Neuronal stem cell (in vitro differentiated cells): Measurements from ENCODE around the gene CDC42EP1.

Source experiments
- DNase-seq: peaks from one replicate; pipeline ENCODE4 v3.0.0-alpha.2; 2013; ENCODE audit warnings: low spot score
- H2AFZ ChIP-seq: one replicate; pipeline ENCODE4 v1.6.1; 2013; ENCODE audit warnings: mild to moderate bottlenecking, low read length, inconsistent platforms
- H2AK5ac ChIP-seq: 2 replicates; pipeline ENCODE4 v1.6.1; 2013; ENCODE audit warnings: low read depth, mild to moderate bottlenecking, inconsistent platforms, low read length, moderate library complexity, mixed read lengths
- H2BK120ac ChIP-seq: 2 replicates; pipeline ENCODE4 v1.6.1; 2013; ENCODE audit warnings: low read depth, mild to moderate bottlenecking, inconsistent platforms, low read length, moderate library complexity, mixed read lengths
- H2BK12ac ChIP-seq: one replicate; pipeline ENCODE4 v1.6.1; 2013; ENCODE audit warnings: low read length, inconsistent platforms
- H2BK15ac ChIP-seq: 2 replicates; pipeline ENCODE4 v1.6.1; 2013; ENCODE audit warnings: mild to moderate bottlenecking, low read length, inconsistent platforms, mixed read lengths
- H2BK5ac ChIP-seq: one replicate; pipeline ENCODE4 v1.6.1; 2013; ENCODE audit warnings: inconsistent platforms, mild to moderate bottlenecking, low read length, moderate library complexity
- H3K14ac ChIP-seq: one replicate; pipeline ENCODE4 v1.6.1; 2013; ENCODE audit warnings: low read length, inconsistent platforms
- H3K18ac ChIP-seq: 2 replicates; pipeline ENCODE4 v1.6.1; 2013; ENCODE audit warnings: low read length, inconsistent platforms
- H3K23ac ChIP-seq: 2 replicates; pipeline ENCODE4 v1.6.1; 2013; ENCODE audit warnings: low read depth, mild to moderate bottlenecking, mixed read lengths, low read length, inconsistent platforms; ENCODE audit not compliant: poor library complexity
- H3K27ac ChIP-seq: replicated peaks from 3 replicates; pipeline ENCODE4 v1.5.1; 2013; ENCODE audit warnings: low read length, inconsistent platforms
- H3K27me3 ChIP-seq, 3 experiments: 2 replicates each; pipeline ENCODE4 v1.6.1; 2013; ENCODE audit warnings: low read length in 3 of 3, mild to moderate bottlenecking in 2 of 3, inconsistent platforms in 1 of 3, low read depth in 1 of 3, mixed read lengths in 1 of 3, moderate library complexity in 1 of 3; ENCODE audit not compliant: control insufficient read depth in 3 of 3, insufficient read depth in 3 of 3
- H3K36me3 ChIP-seq, 2 donors: replicated peaks in 1 of 2; 2 replicates each; pipeline ENCODE4 v1.6.1; 2013; ENCODE audit warnings: low read length in 2 of 2; ENCODE audit not compliant: control insufficient read depth in 2 of 2, insufficient read depth in 2 of 2
- H3K4ac ChIP-seq: 2 replicates; pipeline ENCODE4 v1.6.1; 2013; ENCODE audit warnings: inconsistent platforms, mild to moderate bottlenecking, low read length, moderate library complexity
- H3K4me1 ChIP-seq, 2 donors: 1 replicate in 1 of 2; 2 replicates in 1 of 2; pipeline ENCODE4 v1.6.1; 2013; ENCODE audit warnings: low read length in 2 of 2, low read depth in 1 of 2; ENCODE audit not compliant: control insufficient read depth in 2 of 2, insufficient read depth in 1 of 2
- H3K4me2 ChIP-seq: one replicate; pipeline ENCODE4 v1.6.1; 2013; ENCODE audit warnings: mild to moderate bottlenecking, low read length, inconsistent platforms; ENCODE audit not compliant: insufficient read depth, poor library complexity, severe bottlenecking
- H3K4me3 ChIP-seq, 2 donors: 2 replicates each; pipeline ENCODE4 v1.5.1; 2013; ENCODE audit warnings: low read length in 2 of 2, mild to moderate bottlenecking in 2 of 2, inconsistent platforms in 1 of 2, moderate library complexity in 1 of 2
- H3K79me1 ChIP-seq: one replicate; pipeline ENCODE4 v1.6.1; 2013; ENCODE audit warnings: low read depth, mild to moderate bottlenecking, inconsistent platforms, low read length, moderate library complexity
- H3K9ac ChIP-seq: one replicate; pipeline ENCODE4 v1.6.1; 2013; ENCODE audit warnings: mild to moderate bottlenecking, low read depth, low read length, inconsistent platforms; ENCODE audit not compliant: poor library complexity
- H3K9me3 ChIP-seq, 2 donors: replicated peaks in 1 of 2; 2 replicates each; pipeline versions ENCODE3 to v1.6.1; 2013; ENCODE audit warnings: low read length in 2 of 2, mild to moderate bottlenecking in 2 of 2, inconsistent platforms in 1 of 2, low read depth in 1 of 2, mixed read lengths in 1 of 2, moderate library complexity in 1 of 2; ENCODE audit not compliant: control insufficient read depth in 2 of 2, insufficient read depth in 1 of 2
- H4K8ac ChIP-seq: one replicate; pipeline ENCODE4 v1.6.1; 2013; ENCODE audit warnings: low read depth, mild to moderate bottlenecking, inconsistent platforms, low read length, moderate library complexity
- H4K91ac ChIP-seq: one replicate; pipeline ENCODE4 v1.6.1; 2013; ENCODE audit warnings: low read length, low read depth, mild to moderate bottlenecking, inconsistent platforms; ENCODE audit not compliant: poor library complexity
- WGBS, 2 donors: extraction: QIAGEN DNeasy Blood & Tissue Kit; methylation state at CpG; one replicate each; pipeline ENCODE4 v1.1.7; 2013; ENCODE audit warnings: missing lambda C conversion rate in 2 of 2, mixed read lengths in 1 of 2; ENCODE audit not compliant: insufficient read length in 2 of 2, insufficient replicate concordance in 1 of 2; ENCODE audit errors: extremely low coverage in 2 of 2; 5-methylcytosine and 5-hydroxymethylcytosine counted together

CDC42EP1 gene

DNA sequence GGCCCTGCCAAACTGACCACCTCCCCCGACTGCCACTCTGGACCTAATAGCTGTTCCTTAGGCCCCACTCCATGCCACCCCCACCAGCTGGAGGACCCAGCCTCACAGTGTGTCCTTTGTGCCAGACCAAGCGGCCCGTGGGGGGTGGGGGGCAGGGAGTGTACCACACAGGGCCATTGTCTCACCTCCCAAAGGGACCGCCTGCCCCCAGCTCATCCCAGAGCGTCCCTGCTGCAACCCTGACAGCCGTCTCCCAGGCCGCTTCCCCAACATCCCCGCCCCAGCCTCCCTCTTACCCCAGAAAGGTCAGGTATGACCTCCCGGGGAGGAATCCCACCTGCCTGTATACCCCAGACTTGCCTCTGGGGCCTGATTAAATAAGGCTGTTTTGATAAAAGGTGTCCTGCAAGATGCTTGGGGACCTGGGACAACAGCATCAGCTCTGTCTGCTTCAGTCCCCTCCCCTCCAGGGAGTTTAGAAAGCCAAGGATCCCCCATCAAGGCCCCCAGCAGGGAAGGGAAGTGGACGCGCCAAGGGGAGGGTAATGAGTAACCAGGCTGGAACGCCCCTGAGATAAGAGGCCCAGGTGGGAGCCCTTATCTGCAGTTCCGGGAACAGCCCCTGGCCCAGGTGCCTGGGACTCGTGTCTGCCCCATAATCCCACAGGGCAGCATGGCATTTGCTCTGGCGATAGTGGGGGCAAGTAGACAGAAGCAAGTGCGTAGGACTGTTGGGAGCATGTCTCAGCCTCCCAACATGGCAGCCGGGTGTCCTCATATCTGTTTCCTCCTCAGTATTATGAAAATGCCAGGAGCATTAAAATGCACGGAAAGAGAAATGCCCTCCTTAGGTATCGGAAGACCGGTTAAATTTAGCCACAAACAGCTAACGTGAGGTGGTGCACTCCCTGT lies 9.0 kb downstream of the CDC42EP1 start:
- DNase-seq: no peak
- Histone ChIP-seq H3K9ac (no peak overlapping the region), H3K79me1 (peaks cover 2% of the 10 kb centered on the region), H3K4ac (no peak overlapping the region), H3K27ac (no peak overlapping the region), H3K14ac (no peak overlapping the region), H2BK5ac (no peak overlapping the region), H3K36me3 (peaks cover 5 to 46% of the 10 kb centered on the region in 2 donors), H4K91ac (no peak overlapping the region), H3K18ac (no peak overlapping the region), H2BK120ac (no peak overlapping the region), H3K4me2 (no peak overlapping the region), H3K4me1 (peaks cover 0 to 1% of the 10 kb centered on the region in 2 donors), H2BK12ac (no peak overlapping the region), H2AFZ (no peak overlapping the region), H2BK15ac (no peak overlapping the region), H2AK5ac (peak overlapping the region; percentile 83), H4K8ac (no peak overlapping the region), H3K23ac (peak overlapping the region; percentile 58), H3K9me3 (no peaks in the 10 kb centered on the region), H3K27me3 (no peaks in the 10 kb centered on the region), H3K4me3 (no peak overlapping the region)
- no CpG with 5 or more reads among the region's 21 CpGs for WGBS, 2 donors

- peaks cover 5 to 43% of the 10 kb centered on the region in 2 donors for H3K36me3 ChIP-seq
- H2BK15ac ChIP-seq: no peak overlapping the region
- H3K27me3 ChIP-seq: no peaks in the 10 kb centered on the region
- no peak overlapping the region for H3K23ac ChIP-seq
- H3K9me3 ChIP-seq: no peaks in the 10 kb centered on the region
- H3K4me1 ChIP-seq: peaks cover 0 to 1% of the 10 kb centered on the region in 2 donors
- no peak overlapping the region for H3K27ac ChIP-seq
- H4K91ac ChIP-seq: no peak overlapping the region
- no peak overlapping the region for H3K4ac ChIP-seq
- DNase-seq: no peak
- no peak overlapping the region for H2BK5ac ChIP-seq
- H2BK120ac ChIP-seq: no peak overlapping the region
- H3K4me3 ChIP-seq: no peak overlapping the region
- H2AK5ac ChIP-seq: peak overlapping the region; percentile 51
- H4K8ac ChIP-seq: no peak overlapping the region
- H2BK12ac ChIP-seq: no peak overlapping the region
- peaks cover 2% of the 10 kb centered on the region for H3K79me1 ChIP-seq
- H3K4me2 ChIP-seq: no peak overlapping the region
- no peak overlapping the region for H3K18ac ChIP-seq
- H2AFZ ChIP-seq: no peak overlapping the region
- no peak overlapping the region for H3K9ac ChIP-seq
- H3K14ac ChIP-seq: no peak overlapping the region
- no CpG with 5 or more reads among the region's 9 CpGs for WGBS, 2 donors
Observed at GRCh38 chr22:37569921-37570660, 9.8 kb downstream of the CDC42EP1 start.

DNA sequence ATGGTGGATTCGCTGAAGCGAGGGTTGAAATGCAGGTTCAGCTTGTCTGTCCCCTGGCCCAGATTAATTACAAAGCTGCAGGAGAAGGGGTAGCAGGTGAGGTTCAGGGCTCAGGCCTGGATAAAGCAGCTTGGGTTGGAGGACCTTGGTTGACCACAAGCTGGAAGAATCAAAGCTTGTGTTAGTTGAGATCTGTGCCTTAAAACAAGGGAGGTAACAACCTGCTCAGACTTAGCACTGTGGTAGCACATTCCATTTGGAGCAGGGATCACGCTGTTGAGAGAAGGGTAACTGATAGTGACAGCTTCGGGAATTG lies 10.3 kb downstream of the CDC42EP1 start:
- Histone ChIP-seq H4K8ac (no peak overlapping the region), H3K36me3 (peaks cover 5 to 38% of the 10 kb centered on the region in 2 donors), H2AFZ (no peak overlapping the region), H2BK12ac (no peak overlapping the region), H3K27ac (no peak overlapping the region), H3K4me1 (peaks cover 0 to 1% of the 10 kb centered on the region in 2 donors), H3K14ac (no peak overlapping the region), H3K23ac (no peak overlapping the region), H2BK15ac (no peak overlapping the region), H3K18ac (no peak overlapping the region), H2BK5ac (no peak overlapping the region), H3K4ac (no peak overlapping the region), H3K4me2 (no peak overlapping the region), H3K9ac (no peak overlapping the region), H4K91ac (no peak overlapping the region), H3K4me3 (no peak overlapping the region), H2AK5ac (peak overlapping the region; percentile 51), H3K9me3 (no peaks in the 10 kb centered on the region), H2BK120ac (no peak overlapping the region), H3K27me3 (no peaks in the 10 kb centered on the region), H3K79me1 (peaks cover 2% of the 10 kb centered on the region)
- no peak for DNase-seq
- WGBS, 2 donors: no CpG with 5 or more reads among the region's 4 CpGs
